ENCODE measurements around the gene SLC24A2.

SLC24A2 gene

DNA sequence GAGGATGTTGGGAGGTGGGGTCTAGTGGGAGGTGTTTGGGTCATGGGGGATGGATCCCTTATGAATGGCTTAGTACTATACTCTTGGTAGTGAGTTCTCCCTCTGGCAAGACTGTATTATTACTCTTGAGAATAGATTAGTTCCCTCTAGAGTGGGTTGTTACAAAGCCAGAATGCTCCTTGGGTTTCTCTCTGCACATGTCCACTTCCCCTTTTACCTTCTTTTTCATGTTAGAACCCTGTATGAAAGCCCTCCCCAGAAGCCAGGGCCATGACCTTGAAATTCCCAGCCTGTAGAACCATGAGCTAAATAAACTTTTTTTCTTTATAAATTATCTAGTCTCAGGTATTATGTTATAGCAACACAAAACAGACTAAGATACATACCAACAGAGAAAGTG lies 31.1 kb downstream of the SLC24A2 start:
- no peak for DNase-seq

DNA sequence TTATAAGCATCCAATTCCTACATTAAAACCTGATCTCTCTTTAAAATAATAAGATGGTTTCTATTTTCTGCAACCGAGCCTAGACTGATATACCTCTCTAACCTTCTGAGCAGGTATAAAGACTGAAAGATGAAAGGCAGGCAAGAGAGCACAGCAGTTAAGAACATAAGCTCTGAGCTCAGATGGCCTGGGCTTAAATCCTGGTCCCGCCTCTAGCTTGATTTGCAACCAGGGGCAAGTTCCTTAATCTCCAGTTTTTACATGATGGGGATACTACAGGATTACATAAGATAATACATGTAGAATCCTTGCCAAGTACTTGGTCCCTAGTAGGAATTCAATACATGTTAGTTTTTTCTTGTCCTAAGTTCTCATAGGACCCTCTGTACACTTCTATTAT lies 33.9 kb downstream of the SLC24A2 start:
- DNase-seq, result no peak

DNA sequence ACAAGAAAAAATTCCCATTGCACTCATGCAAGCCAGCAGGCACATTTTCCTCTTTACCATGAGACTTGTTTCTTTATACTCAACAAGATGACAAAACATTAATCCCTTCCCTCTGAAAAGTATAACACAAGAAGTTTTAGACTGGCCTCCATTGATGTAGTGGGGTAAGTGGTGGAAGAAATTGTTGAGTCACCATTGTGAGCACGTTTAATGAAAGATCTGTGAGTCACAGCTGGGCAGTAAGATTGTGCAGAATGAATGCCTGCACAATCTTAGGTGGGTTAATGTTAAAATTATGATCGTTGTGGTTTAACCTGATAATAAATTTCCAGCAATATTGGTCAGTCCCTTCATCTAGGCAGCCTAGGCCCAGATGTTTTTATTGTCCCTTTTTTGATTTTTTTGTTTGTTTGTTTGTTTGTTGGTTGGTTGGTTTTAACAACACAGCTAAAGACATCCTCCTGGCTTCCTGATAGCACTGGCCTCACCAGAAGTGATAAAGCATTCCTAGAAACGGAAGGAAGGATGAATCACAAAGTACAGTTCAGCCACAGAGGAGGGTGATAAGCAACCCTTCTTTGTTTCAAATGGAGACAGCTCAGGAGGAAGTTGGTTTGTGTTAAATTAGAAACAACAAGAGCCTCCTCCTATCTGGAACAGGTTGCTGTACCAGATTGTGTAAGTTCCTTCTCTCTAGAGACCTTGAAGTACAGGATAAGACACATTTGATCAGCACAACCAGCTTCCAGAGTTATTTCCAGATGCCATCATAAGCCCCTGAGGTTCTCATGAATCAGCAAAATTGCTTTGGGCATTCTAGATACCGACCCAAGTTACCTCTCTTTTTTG lies 40.3 kb downstream of the SLC24A2 start:
- no peak for DNase-seq

DNA sequence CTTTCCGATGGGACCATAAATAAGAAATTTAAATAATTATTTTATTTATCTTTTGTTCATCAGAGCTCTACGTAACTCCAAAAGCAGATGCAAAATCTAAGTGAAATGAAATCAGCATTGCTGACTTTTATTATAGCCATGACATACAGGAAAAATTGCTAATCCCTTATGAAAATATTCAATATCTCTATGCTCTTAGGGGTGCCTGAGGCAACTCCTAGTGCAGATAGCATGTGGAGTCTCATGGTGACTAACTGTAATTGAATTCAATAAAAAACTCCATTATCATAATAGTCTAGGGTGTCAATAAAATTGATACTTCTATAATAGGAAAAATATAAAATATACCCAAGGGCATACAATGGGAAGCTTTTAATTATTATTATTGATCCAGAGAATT lies 42.6 kb downstream of the SLC24A2 start:
- DNase-seq, result no peak

DNA sequence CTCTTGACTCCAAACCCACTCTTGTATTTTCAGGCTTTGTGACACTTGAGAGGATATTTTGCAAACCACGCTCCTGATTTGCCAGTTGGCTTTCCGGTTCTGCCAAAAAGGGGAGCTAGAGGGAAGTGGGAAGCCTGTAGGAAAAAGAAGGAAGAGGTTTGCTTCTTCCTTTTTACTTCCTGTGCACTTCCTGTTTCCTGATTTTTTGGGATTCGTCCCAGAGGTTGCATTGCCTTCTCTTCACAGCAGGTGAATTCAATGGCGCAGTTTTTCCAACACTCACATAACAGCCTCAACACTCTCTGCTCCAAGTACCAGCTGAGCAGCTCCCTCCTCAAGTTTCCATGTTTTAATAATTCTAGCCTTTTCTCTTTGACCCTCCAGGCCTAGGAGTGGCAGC lies 47.7 kb downstream of the SLC24A2 start:
- DNase-seq, result no peak
